Measurements from ENCODE around the gene SSX4. TPM values are rescaled to one million over a fixed set of nuclear protein-coding genes. Genes with fewer than 3 reads are reported as not detected.
"Not testable (repeated sequence)": the region's sequence is repeated elsewhere in the genome, so short reads cannot be mapped to it uniquely, and the experiment has no call there.

SSX4 gene
- polyA plus RNA-seq, 1 donor (not counting 4 experiments of a cell fraction or from before 2014, with no cell fraction given) = not detected

- H3K27ac ChIP-seq (ENCODE audit: control insufficient read depth, insufficient read depth, low read length) = no peak overlapping the region
These were observed 25.7 kb upstream of the SSX4 start for GRCh38 chrX:48357681-48358080.

GRCh38 chrX:48359281-48359680, 24.1 kb upstream of the SSX4 start:
- H3K9me3 ChIP-seq (ENCODE audit: control insufficient read depth, low read depth, low read length); H3K4me2 ChIP-seq (ENCODE audit: control insufficient read depth, extremely low read depth, insufficient read depth, low read depth, low read length); FAIRE-seq; dilution Hi-C loops (cut with MboI; ENCODE audit: extremely low pct_ligation_motif_present, low sequenced_read_pairs); DNase-seq (ENCODE audit: low read depth, low spot score); H3K4me1 ChIP-seq (ENCODE audit: control insufficient read depth, extremely low read depth, insufficient read depth, low read length); H3K9me1 ChIP-seq (ENCODE audit: control insufficient read depth, extremely low read depth, insufficient read depth, low read length); H4K20me1 ChIP-seq (ENCODE audit: control insufficient read depth, extremely low read depth, insufficient read depth, low read length); H3K9ac ChIP-seq (ENCODE audit: control insufficient read depth, extremely low read depth, insufficient read depth, low read length); H3K27me3 ChIP-seq (ENCODE audit: control insufficient read depth, extremely low read depth, insufficient read depth, low read length); H2AFZ ChIP-seq (ENCODE audit: control insufficient read depth, low read length); H3K27ac ChIP-seq (ENCODE audit: control insufficient read depth, insufficient read depth, low read length); H3K4me3 ChIP-seq (ENCODE audit: control insufficient read depth in 2 of 3, extremely low read depth in 1 of 3, insufficient read depth in 2 of 3, low read depth in 1 of 3, low read length in 3 of 3); H3K36me3 ChIP-seq (ENCODE audit: control insufficient read depth in 2 of 2, extremely low read depth in 1 of 2, insufficient read depth in 2 of 2, low read length in 2 of 2); H3K79me2 ChIP-seq (ENCODE audit: control insufficient read depth, insufficient read depth, low read length): not testable (repeated sequence)

More at GRCh38 chrX:48357681-48358080, 25.7 kb upstream of the SSX4 start:
- no peaks in the 10 kb centered on the region for H3K79me2 ChIP-seq (ENCODE audit: control insufficient read depth, insufficient read depth, low read length)
- no peaks in the 10 kb centered on the region for H4K20me1 ChIP-seq (ENCODE audit: control insufficient read depth, extremely low read depth, insufficient read depth, low read length)
- H3K27me3 ChIP-seq (ENCODE audit: control insufficient read depth, extremely low read depth, insufficient read depth, low read length) = no peaks in the 10 kb centered on the region
- no peak overlapping the region for H3K4me3 ChIP-seq (ENCODE audit: control insufficient read depth in 2 of 3, extremely low read depth in 1 of 3, insufficient read depth in 2 of 3, low read depth in 1 of 3, low read length in 3 of 3)
- H3K9ac ChIP-seq (ENCODE audit: control insufficient read depth, extremely low read depth, insufficient read depth, low read length) = no peak overlapping the region
- H3K9me1 ChIP-seq (ENCODE audit: control insufficient read depth, extremely low read depth, insufficient read depth, low read length) = no peaks in the 10 kb centered on the region
- H2AFZ ChIP-seq (ENCODE audit: control insufficient read depth, low read length) = no peak overlapping the region
- H3K36me3 ChIP-seq (ENCODE audit: control insufficient read depth in 2 of 2, extremely low read depth in 1 of 2, insufficient read depth in 2 of 2, low read length in 2 of 2) = no peaks in the 10 kb centered on the region
- TF ChIP-seq CTCF (optimal IDR thresholded peaks at IDR 0.05 in 1 of 3, IDR thresholded peaks at IDR 0.05 in 1 of 3, conservative IDR thresholded peaks at IDR 0.05 in 1 of 3; ENCODE audit: extremely low read depth in 1 of 3, insufficient read depth in 2 of 3, low read length in 3 of 3) = no peak
- no peak for TF ChIP-seq EZH2 (IDR thresholded peaks at IDR 0.05; ENCODE audit: low read length)
- H3K4me2 ChIP-seq (ENCODE audit: control insufficient read depth, extremely low read depth, insufficient read depth, low read depth, low read length) = no peak overlapping the region
- FAIRE-seq (no peak), DNase-seq (ENCODE audit: low read depth, low spot score) (no peak)
- H3K4me1 ChIP-seq (ENCODE audit: control insufficient read depth, extremely low read depth, insufficient read depth, low read length) = no peaks in the 10 kb centered on the region
- dilution Hi-C loops (cut with MboI; ENCODE audit: extremely low pct_ligation_motif_present, low sequenced_read_pairs) = no loop called here
- no peaks in the 10 kb centered on the region for H3K9me3 ChIP-seq (ENCODE audit: control insufficient read depth, low read depth, low read length)

GRCh38 chrX:48367717-48368408, 15.5 kb upstream of the SSX4 start:
- DNase-seq (ENCODE audit: low read depth, low spot score); H4K20me1 ChIP-seq (ENCODE audit: control insufficient read depth, extremely low read depth, insufficient read depth, low read length); H3K9ac ChIP-seq (ENCODE audit: control insufficient read depth, extremely low read depth, insufficient read depth, low read length); H3K4me1 ChIP-seq (ENCODE audit: control insufficient read depth, extremely low read depth, insufficient read depth, low read length); H3K36me3 ChIP-seq (ENCODE audit: control insufficient read depth in 2 of 2, extremely low read depth in 1 of 2, insufficient read depth in 2 of 2, low read length in 2 of 2); H3K9me1 ChIP-seq (ENCODE audit: control insufficient read depth, extremely low read depth, insufficient read depth, low read length); H2AFZ ChIP-seq (ENCODE audit: control insufficient read depth, low read length); H3K27ac ChIP-seq (ENCODE audit: control insufficient read depth, insufficient read depth, low read length); H3K79me2 ChIP-seq (ENCODE audit: control insufficient read depth, insufficient read depth, low read length); H3K4me3 ChIP-seq (ENCODE audit: control insufficient read depth in 2 of 3, extremely low read depth in 1 of 3, insufficient read depth in 2 of 3, low read depth in 1 of 3, low read length in 3 of 3); dilution Hi-C loops (cut with MboI; ENCODE audit: extremely low pct_ligation_motif_present, low sequenced_read_pairs); H3K4me2 ChIP-seq (ENCODE audit: control insufficient read depth, extremely low read depth, insufficient read depth, low read depth, low read length); FAIRE-seq; H3K9me3 ChIP-seq (ENCODE audit: control insufficient read depth, low read depth, low read length); H3K27me3 ChIP-seq (ENCODE audit: control insufficient read depth, extremely low read depth, insufficient read depth, low read length): not testable (repeated sequence)

DNA sequence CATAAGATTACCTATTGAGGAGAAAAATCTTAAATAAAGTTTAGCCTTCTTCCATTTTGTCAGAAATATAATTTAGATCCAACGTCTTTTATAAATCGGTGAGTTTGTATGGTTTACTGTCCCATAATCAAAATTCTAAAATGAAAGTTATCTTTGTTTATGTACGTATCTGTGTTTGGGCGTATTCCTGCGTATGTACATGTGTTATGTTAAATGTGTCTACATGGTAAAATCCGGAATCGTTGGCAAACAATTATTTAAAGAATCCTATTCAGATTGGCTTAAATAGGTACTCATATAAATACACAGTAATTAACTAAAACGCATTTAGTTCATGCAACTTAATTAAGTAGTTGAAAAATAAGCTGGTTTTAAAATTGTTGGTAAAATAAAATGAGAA, 12.9 kb upstream of the SSX4 start:
- DNase-seq (ENCODE audit: low read depth, low spot score); H3K4me2 ChIP-seq (ENCODE audit: control insufficient read depth, extremely low read depth, insufficient read depth, low read depth, low read length); H3K4me3 ChIP-seq (ENCODE audit: control insufficient read depth in 2 of 3, extremely low read depth in 1 of 3, insufficient read depth in 2 of 3, low read depth in 1 of 3, low read length in 3 of 3); H3K4me1 ChIP-seq (ENCODE audit: control insufficient read depth, extremely low read depth, insufficient read depth, low read length); H3K36me3 ChIP-seq (ENCODE audit: control insufficient read depth in 2 of 2, extremely low read depth in 1 of 2, insufficient read depth in 2 of 2, low read length in 2 of 2); FAIRE-seq; H3K9me1 ChIP-seq (ENCODE audit: control insufficient read depth, extremely low read depth, insufficient read depth, low read length); H3K9ac ChIP-seq (ENCODE audit: control insufficient read depth, extremely low read depth, insufficient read depth, low read length); H3K27ac ChIP-seq (ENCODE audit: control insufficient read depth, insufficient read depth, low read length); H3K9me3 ChIP-seq (ENCODE audit: control insufficient read depth, low read depth, low read length); H4K20me1 ChIP-seq (ENCODE audit: control insufficient read depth, extremely low read depth, insufficient read depth, low read length); H3K79me2 ChIP-seq (ENCODE audit: control insufficient read depth, insufficient read depth, low read length); H2AFZ ChIP-seq (ENCODE audit: control insufficient read depth, low read length); dilution Hi-C loops (cut with MboI; ENCODE audit: extremely low pct_ligation_motif_present, low sequenced_read_pairs); H3K27me3 ChIP-seq (ENCODE audit: control insufficient read depth, extremely low read depth, insufficient read depth, low read length): not testable (repeated sequence)

All from keratinocyte (primary cell).